ENCODE measurements around the gene DST.

Gene DST

DNA sequence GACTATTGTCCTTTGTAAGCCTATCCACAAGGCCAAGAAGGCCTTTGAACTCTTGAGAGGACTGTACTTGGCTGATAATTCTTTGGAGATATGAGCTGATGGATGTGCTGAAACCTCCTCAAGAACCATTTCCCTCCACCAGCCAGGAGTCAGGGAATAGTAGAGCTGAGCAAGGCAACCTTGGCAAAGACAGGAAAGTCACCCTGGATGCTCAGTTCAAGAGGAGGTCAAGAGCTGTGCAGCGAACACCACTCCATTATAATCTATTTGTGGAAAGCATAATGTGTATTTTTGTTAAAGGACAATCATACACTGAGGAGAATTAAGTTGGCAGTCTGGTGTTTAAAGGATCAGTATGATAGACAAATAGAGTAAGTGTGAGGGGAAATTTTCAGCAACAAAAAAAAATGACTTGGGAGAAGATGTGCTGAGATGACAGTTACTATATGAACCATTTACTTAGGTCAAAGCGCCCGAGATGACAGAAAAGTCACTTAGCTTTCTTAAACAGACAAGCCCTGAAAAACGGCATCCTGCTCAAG lies 218.1 kb downstream of the DST start:
- DNase-seq, result no peak

DNA sequence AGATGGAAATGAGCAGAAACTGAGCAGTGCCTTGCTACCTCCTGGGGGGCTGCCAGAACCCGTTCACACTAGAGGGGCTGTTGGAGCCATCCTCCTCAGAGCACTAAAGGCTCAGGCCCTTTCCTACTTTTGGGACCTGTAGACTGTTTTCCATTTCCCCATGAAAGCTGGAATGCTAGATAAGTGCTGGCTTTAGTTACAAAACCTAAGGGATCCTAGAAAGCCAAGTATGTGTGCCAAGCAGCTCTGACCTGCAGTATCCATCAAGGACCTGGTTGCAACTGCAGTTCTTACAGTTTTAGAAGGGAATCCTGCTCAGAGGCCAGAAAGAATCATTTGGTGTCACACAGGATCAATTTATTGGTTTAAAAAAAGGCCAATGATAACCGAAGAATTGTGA lies 218.6 kb downstream of the DST start:
- no peak for DNase-seq

DNA sequence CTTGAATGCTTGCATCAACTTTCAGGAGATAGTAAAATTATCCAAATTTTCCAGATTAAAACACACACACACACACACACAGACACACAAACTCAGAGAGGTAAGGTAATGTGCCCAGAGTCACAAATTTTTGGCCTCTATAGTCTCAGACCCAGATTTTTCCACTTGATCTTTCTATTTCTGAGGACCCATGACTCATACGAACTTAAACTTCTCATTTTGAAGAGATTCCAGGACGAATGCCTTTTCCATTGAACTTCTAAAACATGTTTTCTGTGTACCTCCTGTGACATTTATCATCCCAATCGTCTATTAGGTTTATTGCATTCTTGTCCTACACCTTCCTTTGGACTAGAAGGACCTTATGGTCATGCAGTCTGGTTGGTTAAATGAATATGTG lies 222.4 kb downstream of the DST start:
- DNase-seq, result no peak

DNA sequence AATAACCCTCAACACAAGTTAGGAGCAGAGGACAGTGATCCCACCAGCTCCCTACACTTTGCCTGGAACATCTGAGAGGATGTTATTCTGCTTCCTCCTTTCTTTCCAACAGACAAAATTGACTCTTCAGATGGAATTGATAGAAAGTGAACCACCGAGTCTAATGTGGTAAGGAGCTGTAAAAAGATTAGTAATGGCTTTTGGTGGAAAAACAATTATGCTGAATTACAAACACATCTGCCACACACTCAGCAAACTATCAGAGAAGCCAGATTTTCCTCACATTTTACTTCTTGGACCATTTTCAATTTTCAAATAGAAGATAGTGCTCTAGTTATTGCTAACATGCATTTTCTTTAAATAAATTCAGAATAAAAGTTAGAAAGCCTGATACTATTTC lies 223.5 kb downstream of the DST start:
- no peak for DNase-seq

DNA sequence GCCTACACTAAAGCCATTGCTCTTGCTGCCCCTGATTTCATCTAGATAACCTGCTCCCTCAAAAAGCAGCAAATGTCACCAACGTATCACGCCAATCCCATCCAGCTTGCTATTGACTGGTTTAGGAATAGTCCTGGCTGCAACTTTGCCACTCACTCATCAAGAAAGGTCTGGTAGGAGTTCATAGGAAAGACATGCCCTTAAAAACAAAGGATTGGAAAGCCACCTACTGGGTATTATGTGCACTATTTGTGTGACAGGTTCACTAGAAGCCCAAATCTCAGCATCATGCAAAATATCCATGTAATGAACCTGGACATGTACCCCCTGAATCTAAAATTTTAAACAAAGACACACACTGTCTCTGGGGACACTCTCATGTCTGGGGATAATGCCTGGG lies 224.9 kb downstream of the DST start:
- no peak for DNase-seq

DNA sequence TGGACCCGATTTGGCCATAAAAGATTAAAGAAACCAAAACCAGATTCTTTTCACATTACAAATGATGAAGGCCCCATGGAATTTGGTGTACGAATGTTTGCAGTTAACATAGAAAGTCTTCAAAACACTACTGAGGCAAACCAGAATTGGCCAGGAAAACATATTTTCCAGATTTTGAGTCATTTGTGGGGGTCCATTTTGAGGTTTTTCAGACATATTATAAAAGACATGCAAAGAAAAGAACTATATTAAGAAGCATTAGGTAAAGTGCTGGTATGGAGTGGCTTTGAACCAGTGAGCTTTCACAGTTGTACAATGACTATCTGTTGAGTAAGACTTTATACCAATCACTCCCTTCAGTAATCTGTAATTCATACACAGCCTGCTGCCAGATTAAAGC lies 226.4 kb downstream of the DST start:
- no peak for DNase-seq

DNA sequence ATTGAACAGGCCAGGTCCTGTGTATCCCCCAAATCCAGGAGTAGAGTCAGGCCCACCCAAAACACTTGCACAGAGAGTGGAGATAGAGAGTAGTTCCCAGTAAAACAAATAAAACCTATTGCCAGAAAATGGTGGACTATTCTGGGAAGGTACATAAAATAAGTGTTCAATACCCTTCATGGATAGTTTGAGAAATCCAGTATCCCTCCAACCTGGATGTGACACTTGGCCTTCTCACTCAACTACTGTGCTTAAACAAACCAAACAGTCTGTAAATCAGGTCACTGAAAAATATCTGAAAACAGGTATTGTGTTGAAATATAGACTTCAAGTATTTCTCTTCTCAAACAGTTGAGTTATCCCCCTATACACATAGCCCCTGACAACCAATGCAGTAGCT lies 233.7 kb downstream of the DST start:
- no peak for DNase-seq

Data from NCI-H226 (cell line).